GM19395 (cell line): ENCODE measurements around the gene SAAL1.

Source experiments
- ATAC-seq: cut with Tn5 transposase; IDR thresholded peaks from one replicate; pipeline ENCODE4 v1.9.1; 2021; ENCODE audit warnings: mild to moderate bottlenecking, moderate library complexity; ENCODE audit not compliant: unreplicated experiment

The SAAL1 gene

DNA sequence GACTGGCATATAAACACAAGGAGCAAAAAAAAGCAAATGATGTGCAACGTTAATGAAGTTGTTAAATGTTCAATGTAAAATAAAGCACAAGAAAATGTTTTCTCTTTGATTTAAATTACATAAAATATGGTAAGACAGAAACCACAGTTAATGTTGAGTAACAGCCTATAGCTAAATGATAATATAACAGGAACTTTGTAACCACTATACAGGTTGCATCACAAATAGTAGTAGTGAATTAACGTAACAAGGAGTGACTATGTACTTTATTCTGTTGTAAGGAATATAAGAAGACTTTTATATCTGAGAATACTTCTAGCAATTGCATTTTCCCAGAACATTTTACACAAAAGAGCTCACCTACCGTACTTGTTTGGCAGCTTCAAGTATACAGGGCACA lies 16.9 kb downstream of the SAAL1 start:
- ATAC-seq: no peak

DNA sequence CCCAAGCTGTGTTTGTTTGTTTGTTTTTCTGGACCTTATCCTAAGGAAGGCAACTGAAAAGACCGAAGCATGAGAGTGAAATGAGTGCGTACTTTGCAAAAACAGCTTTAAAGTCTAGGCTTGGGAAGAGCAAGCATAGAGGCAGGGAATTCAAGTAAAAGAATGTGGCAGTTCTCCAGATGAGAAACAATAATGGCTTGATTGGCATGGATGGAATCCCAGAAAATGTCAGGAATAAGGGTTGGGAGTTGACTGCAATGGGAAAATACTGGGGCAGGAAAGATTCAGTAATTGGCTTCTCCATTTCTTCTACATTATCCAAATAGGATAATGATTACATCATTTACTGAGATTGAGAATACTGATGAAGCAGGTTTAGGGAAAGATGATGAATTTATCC lies 17.5 kb downstream of the SAAL1 start:
- no peak for ATAC-seq

- no peak for ATAC-seq
Measured at GRCh38 chr11:18081551-18081950, 24.3 kb downstream of the SAAL1 start.

DNA sequence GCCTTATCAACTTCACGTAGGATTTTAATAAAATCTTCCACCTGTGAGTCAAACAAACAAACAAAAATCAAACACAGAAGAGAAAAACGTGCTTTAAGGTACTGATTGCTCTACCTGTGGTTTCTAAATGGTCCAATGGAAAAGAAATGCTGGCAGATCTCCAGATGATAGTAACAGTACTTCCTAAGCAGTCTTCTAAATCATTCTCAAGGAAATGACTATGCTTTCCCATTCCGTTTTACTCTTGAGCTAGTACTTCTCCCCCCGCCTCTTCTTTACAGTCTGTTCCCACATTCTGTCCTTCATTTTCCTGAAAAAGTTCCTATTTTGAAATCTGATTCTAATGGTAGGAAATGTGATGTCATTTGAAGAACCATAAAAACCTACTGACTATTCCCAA lies 25.4 kb downstream of the SAAL1 start:
- ATAC-seq: no peak

- no peak for ATAC-seq
Measured at GRCh38 chr11:18078909-18079308, 27.0 kb downstream of the SAAL1 start.

GRCh38 chr11:18075444-18075843 lies 30.4 kb downstream of the SAAL1 start:
- no peak for ATAC-seq

DNA sequence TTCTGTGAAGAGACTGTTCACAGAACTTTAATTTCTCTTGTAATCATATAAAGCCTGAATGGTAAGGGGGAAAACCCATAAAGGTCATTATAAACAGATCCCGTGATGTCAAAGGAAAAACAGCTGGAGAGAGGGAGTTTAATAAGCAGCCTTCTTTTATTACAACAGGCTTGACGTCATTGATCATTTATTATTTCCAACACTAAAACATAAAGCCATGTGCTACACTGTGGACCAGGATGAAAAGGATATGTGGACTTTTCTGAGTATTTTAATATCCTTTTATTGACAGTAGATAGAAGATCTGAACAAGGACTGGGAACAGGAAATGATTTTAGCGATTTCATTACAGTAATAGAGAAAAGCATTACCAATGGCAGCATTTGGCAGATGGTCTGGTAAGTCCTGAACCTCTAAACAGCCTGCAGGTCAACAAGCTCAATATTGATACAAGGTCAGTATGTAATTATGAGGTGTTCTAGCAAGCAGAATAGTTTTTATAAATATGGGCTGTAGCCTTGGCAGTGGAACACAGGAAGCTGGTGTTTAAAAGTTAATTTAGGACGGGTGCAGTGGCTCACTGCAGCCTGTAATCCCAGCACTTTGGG lies 34.7 kb downstream of the SAAL1 start:
- no peak for ATAC-seq

GRCh38 chr11:18067372-18067771 lies 38.5 kb downstream of the SAAL1 start:
- ATAC-seq: no peak

- ATAC-seq: no peak
Measured at GRCh38 chr11:18066626-18067025, 39.3 kb downstream of the SAAL1 start.

GRCh38 chr11:18065572-18065971 lies 40.3 kb downstream of the SAAL1 start:
- no peak for ATAC-seq

- no peak for ATAC-seq
Measured at GRCh38 chr11:18064450-18065054, 41.3 kb downstream of the SAAL1 start.

- ATAC-seq: no peak
Measured at GRCh38 chr11:18063862-18064434, 41.9 kb downstream of the SAAL1 start.

GRCh38 chr11:18063125-18063524 lies 42.8 kb downstream of the SAAL1 start:
- no peak for ATAC-seq

GRCh38 chr11:18061351-18061750 lies 44.5 kb downstream of the SAAL1 start:
- no peak for ATAC-seq

DNA sequence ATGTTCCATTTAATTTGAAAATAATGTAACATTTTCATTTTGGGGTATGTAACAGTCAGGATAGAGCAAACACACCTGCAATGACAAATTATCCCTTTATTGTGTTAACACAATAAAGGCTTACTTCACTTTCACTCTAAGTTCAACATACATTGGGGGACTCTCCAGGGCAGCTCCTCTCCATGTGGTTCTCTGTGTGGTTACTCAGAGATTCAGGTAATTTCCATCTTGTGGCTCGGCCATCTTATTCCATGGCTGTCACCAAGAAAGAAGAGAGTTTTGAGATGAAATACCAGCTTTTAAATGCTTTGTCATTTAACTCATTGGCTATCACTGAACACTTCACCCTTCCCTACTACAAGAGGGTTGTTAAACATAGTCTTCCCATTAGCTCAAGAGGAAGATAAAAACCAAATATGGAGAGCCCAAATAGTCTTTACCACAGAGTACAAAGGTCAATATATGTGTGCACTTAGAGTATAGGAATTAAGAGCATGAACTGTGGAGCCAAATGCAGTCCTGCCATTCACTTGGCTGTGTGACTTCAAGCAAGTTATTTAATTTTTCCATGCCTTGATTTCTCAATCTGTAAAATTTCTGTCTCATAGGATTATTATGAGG lies 49.2 kb downstream of the SAAL1 start:
- no peak for ATAC-seq

DNA sequence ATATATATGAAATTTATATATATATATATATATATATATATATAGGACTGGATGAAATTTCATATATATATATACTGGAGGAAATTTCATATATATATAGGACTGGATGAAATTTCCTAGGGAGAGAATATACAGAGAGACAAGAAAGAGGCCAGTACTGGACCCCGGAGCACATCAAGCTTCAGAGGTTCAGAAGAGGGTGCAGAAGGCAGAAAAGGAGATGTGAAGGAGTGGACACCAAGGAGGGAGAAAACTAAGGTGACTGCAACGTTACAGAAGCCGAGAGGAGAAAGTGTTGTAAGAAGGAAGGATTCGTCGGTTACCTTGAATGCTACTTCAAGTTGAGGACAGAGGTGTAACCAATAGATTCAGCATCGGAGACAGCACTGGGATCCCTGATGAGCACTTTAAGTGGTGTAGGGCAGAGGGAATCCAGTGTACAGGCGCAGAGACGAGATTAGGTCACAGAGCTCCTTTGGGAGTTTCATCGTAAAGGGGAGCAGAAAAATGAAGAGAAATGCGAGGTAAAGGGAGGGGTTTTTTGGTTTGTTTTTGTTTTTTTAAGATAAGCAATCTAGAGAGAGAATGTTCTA lies 51.3 kb downstream of the SAAL1 start:
- no peak for ATAC-seq

- no peak for ATAC-seq
Measured at GRCh38 chr11:18050848-18051247, 55.0 kb downstream of the SAAL1 start.

GRCh38 chr11:18046116-18046777 lies 59.6 kb downstream of the SAAL1 start, which contains the start of gene TPH1:
Gene TPH1 (minus strand): TSS chr11:18046269. CDS start chr11:18040762, 5,507 bp downstream.
- ATAC-seq: no peak

GRCh38 chr11:18036456-18036855 lies 69.4 kb downstream of the SAAL1 start:
- ATAC-seq: no peak
